Measurements from ENCODE around the gene FRY.

FRY gene

GRCh38 chr13:32228330-32229041, 196.9 kb downstream of the FRY start:
- DNase-seq, result peak; percentile 46

DNA sequence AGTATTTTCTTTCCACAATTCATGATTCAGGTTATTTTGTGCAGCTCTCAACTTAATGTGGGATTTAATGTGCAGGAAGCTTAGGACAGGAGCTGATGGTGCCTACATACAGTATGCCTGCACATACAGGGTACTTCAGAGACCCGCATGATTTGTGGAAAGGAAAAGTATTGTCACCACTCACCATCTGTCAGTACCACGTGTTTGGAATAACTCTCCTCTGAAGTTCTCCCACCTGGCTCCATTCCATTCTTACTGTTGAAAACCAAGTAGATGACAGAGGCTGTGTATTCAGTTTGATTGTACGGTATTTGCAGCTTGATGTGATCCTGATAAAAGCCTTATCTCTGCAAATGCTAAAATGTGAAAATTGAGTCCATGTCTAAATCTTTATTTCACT, 197.9 kb downstream of the FRY start:
- DNase-seq, result peak; percentile 90

DNA sequence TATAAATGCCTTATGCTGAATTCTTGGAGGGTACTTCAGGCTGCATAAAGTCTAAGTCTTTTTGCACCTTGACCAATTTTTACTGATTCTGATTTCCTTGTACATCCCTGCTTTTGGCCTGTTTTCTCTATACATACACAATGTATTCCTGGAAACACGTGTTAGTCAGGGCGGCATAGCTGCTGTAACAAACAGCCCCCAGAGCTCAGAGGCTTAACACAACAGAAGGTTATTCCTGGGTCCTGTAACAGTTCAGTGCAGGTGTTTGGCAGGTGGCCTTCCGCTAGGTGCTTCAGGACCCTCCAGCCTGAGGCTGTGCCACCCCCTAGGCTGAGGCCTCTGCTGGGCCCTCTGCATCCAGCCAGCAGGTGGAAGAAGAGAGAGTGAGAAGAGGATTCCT, 200.7 kb downstream of the FRY start:
- DNase-seq, result no peak

GRCh38 chr13:32233062-32233461, 201.5 kb downstream of the FRY start:
- no peak for DNase-seq

- no peak for DNase-seq
Observed at GRCh38 chr13:32234914-32235313, 203.3 kb downstream of the FRY start.

DNA sequence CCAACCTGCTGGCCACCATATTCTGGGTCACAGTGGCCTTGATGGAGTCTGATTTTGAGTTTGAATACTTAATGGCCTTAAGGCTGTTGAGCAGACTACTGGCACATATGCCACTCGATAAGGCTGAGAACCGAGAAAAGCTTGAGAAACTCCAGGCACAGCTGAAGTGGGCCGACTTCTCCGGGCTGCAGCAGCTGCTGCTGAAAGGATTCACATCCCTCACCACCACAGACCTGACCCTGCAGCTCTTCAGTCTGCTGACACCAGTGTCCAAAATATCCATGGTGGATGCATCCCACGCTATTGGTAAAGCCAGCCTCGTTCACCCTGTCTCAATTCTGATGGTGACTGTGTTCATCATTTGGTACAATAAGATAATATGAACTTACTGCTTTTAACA, 206.1 kb downstream of the FRY start:
- no peak for DNase-seq

GRCh38 chr13:32243695-32244094, 212.1 kb downstream of the FRY start:
- DNase-seq, result no peak

GRCh38 chr13:32245555-32245954, 214.0 kb downstream of the FRY start:
- no peak for DNase-seq

GRCh38 chr13:32246468-32246867, 214.9 kb downstream of the FRY start:
- DNase-seq, result peak; percentile 91

DNA sequence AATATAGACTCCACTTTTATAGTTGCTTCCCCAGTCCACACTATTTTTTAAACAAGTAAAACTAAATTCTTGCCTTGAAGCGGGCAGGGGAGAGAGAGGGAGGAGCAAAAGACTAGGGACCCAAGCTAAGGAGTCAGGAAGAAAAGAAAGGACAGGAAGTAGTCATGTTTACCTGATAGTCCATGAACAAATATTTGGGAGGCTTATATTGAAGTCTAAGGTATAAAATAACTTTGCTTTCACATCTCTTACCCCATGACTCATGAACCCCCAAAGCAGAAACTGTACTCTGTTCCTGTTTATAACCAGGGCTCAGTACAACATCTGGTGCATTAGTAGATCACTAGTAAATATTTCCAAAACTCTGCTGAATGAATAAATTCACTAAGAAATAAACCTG, 216.3 kb downstream of the FRY start:
- DNase-seq, result no peak

DNA sequence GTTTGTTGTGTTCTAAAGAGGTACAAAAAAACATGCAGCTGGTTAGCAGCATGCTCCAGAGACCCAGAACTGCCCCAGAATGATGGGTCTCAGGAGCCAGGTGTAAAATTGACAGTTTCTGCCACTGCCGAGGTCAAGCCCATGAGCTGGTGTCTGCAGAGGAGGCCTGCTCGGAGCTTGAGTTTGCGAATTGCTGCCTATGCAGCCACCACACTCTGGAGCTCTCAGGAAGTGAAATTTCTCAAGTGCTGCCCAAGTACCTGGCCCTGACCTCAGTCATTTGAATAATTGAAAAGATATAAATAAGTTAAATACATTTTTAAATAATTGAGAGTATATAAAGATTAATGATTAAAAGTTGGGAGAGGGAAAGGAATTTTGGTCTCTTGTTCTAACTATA, 217.2 kb downstream of the FRY start:
- no peak for DNase-seq

- no peak for DNase-seq
Observed at GRCh38 chr13:32252812-32253438, 221.4 kb downstream of the FRY start.

DNA sequence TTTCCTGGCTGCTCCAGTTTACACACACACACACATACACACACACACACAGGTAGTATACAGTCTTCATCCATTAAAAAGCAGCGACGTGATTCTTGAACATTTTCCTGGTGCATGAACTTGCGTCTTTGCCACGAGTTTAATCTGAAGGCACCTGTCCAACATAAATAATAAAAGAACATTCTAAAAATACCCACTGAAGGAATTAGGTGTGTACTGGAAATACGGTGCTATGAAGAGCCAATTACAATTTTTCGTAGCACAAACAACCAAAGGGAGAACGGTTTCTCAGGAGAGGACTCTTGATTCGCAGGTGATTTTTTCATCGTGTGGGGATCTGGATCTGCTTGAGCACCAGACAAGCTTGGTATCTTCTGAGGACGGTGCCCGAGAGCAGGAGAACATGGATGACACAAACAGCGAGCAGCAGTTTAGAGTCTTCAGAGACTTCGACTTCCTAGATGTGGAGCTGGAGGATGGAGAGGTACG, 222.4 kb downstream of the FRY start:
- no peak for DNase-seq

- no peak for DNase-seq
Observed at GRCh38 chr13:32254416-32254815, 222.8 kb downstream of the FRY start.

DNA sequence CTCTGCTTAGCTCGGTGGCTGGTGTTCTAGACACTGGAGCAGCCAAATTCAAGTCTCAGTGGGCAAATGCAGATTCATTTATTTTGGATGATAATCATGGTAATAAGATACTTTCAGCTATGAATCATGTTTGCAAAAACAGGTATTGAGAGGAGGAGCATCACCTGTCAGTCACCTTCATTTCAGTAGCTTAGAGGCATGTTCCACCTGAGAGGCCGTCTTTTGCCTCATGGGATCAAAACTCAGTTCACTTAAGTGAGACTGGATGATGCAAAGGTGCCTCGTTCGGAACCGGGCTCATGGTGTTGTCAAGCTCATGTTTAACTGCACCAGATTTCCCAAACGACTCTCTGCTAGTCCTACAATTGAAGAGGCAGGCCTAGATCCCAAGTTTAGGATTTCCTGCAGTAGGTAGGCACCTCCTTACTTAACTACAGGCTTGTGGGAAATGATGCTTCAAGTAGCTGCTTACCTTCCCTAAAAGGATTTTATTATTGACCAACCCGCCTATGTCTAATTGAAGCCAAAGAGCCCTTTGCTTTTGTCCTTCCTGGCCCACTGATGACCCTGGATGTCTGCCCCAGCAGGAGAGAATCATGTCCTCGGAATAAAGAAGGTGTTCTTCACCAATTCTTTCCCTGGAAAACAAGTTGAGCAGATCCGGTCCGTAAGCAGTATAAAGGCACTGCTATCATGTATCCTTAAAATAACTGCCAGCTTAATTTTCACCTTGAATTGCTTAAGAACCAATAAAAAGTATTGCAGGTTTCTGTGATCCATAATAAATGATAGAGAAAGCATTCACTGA, 223.5 kb downstream of the FRY start:
- DNase-seq, result no peak

DNA sequence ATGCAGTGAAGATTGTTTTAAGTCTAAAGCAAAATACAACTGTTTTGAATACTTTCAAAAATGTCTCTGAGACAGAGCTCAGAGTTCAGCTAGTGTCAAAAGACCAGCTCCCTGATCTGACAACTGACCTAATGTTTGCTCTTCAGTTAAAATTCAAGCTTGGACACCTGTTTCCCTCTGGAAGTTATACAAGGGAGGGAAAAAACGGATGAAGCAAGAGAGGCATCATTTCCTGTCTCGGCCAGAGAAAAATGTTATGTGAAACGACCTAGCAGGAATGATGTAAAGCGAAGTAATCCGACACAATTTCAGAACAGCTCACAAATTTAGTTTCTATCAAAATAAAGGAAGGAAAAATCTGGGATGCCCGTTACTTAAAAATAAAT, 224.1 kb downstream of the FRY start:
- no peak for DNase-seq

DNA sequence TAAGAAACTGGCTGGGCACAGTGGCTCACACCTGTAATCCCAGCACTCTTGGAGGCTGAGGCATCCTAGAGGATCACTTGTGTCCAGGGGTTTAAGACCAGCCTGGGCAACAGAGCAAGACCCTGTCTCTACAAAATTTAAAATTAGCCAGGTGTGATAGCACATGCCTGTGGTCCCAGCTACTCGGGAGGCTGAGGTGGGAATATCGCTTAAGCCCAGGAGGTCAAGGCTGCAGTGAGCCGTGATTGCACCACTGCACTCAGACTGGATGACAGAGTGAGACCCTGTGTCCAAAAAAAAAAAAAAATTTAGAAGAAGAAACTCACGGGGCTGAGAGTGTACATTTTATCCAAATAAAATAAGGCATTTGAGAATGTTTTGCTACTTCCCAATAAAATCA, 224.7 kb downstream of the FRY start:
- no peak for DNase-seq

- DNase-seq, result no peak
Observed at GRCh38 chr13:32257649-32258048, 226.1 kb downstream of the FRY start.

DNA sequence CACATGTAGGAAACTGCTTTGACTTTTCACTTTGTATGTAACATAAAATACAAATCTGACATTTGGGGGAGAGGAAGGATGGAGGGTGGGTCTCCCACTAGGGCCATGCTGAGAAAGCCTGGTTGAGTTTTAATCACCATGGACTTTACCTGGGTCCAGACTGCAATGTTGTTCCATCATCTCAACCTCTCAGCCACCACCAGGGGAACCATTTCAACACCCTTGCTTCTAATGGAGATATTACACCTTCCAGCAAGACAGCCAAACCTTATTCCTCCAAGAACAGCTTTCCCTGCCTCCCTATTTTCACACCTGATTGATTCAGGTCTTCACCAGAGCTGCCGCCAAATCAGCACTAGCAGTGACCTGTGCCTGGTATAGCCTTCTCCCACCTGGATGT, 227.5 kb downstream of the FRY start:
- DNase-seq, result peak; percentile 17

- no peak for DNase-seq
Observed at GRCh38 chr13:32261567-32261966, 230.0 kb downstream of the FRY start.

GRCh38 chr13:32262165-32262564, 230.6 kb downstream of the FRY start:
- no peak for DNase-seq

DNA sequence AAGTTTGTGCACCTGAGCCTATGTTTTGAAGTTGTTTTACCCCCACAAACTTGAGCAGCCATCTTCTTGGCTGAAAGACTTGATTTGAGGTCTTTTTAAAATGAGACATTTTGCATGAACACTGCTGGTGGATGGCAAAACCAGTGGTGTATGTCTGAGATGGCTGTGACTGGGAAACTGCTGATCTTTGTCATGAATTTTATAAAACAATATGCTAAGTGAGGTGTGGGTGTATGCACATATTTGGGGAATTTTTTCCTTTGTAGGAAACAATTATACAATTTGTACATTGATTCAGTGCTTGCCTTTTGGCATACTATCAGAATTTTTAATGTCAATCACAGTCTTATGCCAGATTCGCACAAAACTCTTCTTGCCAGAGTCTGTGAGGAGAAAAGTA, 231.0 kb downstream of the FRY start:
- DNase-seq, result no peak

- no peak for DNase-seq
Observed at GRCh38 chr13:32264407-32264806, 232.8 kb downstream of the FRY start.

- DNase-seq, result no peak
Observed at GRCh38 chr13:32265726-32266125, 234.2 kb downstream of the FRY start.
